Upper lobe of left lung (tissue), 4 donors: Measurements from ENCODE around the gene TBX21.

Source experiments
- EP300 ChIP-seq, 4 donors: sonication (generic); formaldehyde crosslinking; IDR thresholded peaks; one replicate each; pipeline ENCODE4 v1.5.1; 2017; ENCODE audit warnings: antibody characterized with exemption in 4 of 4, control low read depth in 2 of 4
- POLR2A ChIP-seq, 4 donors: fragments of 450-650 bp; IDR thresholded peaks; one replicate each; pipeline ENCODE4 v1.5.1; 2016 to 2017; ENCODE audit warnings: antibody characterized with exemption in 4 of 4, mild to moderate bottlenecking in 2 of 4
- POLR2AphosphoS5 ChIP-seq, 2 donors: sonication (generic); formaldehyde crosslinking; IDR thresholded peaks; one replicate each; pipeline ENCODE4 v1.5.1; 2017; ENCODE audit warnings: antibody characterized with exemption in 2 of 2
- TF ChIP-seq, protein P1 (sequence below), 6 experiments: fragments of 450-650 bp in 4 of 6; fragments of 200-600 bp in 2 of 6; sonication (generic) in 2 of 6; IDR thresholded peaks; one replicate each; pipeline ENCODE4 v1.5.1; 2016 to 2019; ENCODE audit warnings: antibody characterized with exemption in 6 of 6

DNA sequence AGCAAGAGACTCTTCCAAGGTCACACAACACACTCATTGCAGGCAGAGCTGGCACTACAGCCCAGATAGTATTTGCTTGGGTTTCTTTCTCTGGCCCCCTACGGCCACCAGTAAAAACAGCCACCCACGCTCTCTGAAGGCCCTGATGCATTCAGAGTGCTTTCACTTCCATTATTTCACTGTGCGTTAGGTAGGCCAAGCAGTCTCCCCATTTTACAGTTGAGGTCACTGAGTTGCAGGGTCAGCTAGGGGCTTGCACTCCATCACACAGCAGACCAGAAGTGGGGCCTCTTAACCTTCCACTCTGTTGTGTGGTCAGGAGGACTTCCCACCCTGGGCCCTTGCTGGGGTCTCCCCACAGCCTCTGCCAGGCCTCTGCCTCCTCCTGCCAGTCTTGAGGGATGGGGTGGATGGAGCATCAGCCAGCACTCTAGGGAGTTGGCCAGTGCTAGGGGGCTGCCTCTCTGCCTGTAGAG lies 2.5 kb downstream of the TBX21 start:
- TF ChIP-seq POLR2A (IDR thresholded peaks at IDR 0.05), result no peak
- TF ChIP-seq, protein P1, sequence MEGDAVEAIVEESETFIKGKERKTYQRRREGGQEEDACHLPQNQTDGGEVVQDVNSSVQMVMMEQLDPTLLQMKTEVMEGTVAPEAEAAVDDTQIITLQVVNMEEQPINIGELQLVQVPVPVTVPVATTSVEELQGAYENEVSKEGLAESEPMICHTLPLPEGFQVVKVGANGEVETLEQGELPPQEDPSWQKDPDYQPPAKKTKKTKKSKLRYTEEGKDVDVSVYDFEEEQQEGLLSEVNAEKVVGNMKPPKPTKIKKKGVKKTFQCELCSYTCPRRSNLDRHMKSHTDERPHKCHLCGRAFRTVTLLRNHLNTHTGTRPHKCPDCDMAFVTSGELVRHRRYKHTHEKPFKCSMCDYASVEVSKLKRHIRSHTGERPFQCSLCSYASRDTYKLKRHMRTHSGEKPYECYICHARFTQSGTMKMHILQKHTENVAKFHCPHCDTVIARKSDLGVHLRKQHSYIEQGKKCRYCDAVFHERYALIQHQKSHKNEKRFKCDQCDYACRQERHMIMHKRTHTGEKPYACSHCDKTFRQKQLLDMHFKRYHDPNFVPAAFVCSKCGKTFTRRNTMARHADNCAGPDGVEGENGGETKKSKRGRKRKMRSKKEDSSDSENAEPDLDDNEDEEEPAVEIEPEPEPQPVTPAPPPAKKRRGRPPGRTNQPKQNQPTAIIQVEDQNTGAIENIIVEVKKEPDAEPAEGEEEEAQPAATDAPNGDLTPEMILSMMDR (IDR thresholded peaks at IDR 0.05), result no peak
- TF ChIP-seq EP300 (IDR thresholded peaks at IDR 0.05), result no peak
- TF ChIP-seq POLR2AphosphoS5 (IDR thresholded peaks at IDR 0.05), result no peak
